DMS53 treated with DMSO at 0.1 percent for 48 hours (cell line): ENCODE measurements around the gene TEX54.
A peak's percentile ranks its signal among the peaks of the same experiment; 100 is the strongest.
"Not testable (repeated sequence)": the region's sequence is repeated elsewhere in the genome, so short reads cannot be mapped to it uniquely, and the experiment has no call there.

ENCODE experiments used
- DNase-seq: peaks from one replicate; lab custom pipeline; 2025; ENCODE audit not compliant: unreplicated experiment; lab: John Stamatoyannopoulos, UW

Gene TEX54

DNA sequence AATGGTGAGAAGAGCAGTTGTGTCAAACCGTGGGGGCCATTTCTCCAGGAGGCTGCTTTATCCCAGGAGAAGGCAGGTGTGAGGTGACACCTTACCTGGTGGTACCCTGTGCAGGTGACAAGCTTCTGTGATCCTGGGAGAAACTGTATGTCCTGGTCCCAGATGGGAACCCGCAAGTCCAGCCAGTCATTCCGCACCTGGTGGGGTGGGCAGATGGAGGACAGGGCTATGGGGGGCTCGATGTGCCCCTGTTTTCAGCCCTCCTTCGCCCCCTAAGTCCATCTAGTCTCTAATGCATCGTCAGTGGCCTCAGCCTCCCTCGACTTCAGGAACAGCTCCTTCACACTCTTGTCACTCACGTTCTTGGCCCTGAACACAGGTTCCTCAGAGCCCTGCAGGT, 2.7 kb upstream of the TEX54 start:
- DNase-seq: no peak

DNA sequence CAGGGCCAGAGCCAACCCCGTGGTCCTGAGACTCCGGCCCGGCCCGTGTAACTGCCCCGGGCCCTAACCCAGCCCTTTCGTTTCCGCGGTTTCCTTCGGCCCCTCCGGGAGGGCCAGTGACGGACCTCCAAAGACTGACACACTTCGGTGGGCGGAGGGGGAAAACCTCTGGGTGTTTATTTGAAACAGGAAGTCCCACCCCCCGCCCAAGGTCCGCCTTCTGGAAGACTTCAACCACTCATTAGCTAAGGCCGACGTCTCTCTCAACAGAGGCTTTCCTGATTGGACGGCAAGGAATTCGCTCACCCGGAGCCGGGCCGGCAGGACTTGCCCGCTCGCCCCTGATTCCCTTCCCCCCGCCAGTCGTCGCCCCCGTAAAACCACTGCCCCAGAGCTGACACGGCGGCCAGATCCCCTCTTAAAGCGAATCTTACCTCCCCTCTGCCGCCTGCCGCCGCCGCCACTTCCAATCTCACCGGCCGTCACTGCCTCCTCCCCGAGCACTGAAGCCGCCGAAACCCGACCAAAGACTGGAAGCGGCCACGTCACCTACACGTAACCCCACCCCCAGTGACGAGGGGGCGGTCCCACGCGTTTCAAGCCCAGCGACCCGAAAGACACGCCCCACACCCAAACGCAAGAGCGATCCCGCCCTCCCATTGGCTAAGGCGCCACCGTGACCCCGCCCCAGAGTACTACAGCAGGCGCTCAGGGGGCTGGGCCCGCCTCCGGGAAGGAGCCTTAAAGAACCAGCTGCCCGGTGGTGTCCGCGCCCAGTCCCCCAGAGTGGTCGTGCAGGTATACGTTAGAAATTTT, 913 bp downstream of the TEX54 start, which contains the start of gene STX5:
STX5 (minus strand) TSS at position 532 of the 816 bp plus-strand sequence. CDS start 808 bp downstream, outside the sequence.
- peak; percentile 94 for DNase-seq

DNA sequence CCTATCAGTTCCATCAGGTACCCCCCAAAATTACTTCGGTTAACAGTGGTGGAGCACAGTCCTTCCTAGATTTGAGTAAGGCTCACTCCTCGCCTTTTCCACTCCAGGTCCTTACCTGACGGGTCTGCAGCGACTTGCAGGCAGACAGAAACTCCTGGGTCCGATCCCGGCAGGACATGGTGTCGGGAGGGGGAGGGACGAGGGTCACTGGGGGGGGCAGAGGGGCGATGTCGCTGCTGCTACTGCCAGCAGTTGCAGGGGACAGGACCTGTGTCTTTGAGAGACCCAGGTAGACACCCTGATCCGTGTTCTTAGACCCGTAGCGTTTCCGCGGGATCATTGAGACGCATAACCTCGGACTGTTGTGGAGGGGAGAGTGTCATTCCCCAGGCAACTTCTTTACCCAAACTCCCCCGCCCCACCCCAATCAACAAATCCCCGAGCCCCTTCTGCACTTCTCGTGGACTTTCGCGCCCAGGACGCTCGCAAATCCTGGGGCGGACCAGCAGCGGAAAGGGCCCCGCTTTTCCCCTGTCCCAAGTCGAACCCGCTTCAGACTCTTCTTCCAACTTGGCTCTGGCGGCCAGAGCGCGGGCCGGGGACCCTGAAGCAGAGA, 1.6 kb downstream of the TEX54 start:
- no peak for DNase-seq

DNA sequence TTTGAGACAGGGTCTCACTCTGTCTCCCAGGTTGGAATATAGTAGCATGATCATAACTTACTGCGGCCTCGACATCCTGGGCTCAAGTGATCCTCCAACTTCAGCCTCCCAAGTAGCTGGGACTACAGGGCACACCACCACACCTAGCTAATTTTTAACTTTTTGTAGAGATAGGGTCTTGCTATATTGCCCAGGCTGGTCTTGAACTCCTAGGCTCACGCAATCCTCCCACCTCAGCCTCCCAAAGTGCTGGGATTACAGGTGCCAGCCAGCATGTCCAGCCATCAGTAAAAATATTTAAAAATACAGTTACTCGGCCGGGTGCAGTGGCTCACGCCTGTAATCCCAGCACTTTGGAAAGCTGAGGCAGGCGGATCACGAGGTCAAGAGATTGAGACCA, 4.5 kb downstream of the TEX54 start:
- not testable (repeated sequence) for DNase-seq

DNA sequence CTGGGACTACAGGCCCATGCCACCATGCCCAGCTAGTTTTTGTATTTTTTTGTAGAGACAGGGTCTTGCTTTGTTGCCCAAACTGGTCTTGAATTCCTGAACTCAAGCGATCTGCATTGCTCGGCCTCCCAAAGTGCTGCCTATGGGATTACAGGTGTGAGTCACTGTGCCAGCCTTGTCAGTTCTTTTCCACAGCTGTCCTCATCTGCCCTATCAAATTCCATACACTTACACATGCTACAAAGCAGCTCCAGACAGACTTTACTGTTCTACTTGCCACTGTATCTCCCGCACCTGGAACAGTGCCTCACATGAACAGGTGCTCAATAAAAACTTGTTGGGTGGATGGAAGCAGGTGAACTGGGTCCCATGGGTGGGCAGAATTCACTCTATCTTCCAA, 9.0 kb downstream of the TEX54 start:
- no peak for DNase-seq

DNA sequence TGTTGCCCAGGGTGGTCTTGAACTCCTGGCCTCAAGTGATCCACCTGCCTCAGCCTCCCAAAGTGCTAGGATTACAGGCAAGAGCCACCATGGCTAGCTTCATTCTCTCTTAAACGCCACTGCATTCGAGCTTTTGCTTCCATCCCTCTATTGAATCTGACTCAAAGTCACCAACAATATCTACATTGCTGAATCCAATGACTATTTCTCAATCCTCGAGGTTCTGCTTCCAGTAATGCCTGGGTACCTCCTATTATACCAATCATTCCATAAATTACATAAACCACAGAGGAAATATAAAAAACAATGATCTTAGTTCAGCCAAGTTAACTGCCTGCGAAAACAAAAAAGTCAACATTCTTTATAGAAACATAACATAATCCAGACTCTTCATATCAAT, 15.5 kb downstream of the TEX54 start:
- no peak for DNase-seq

DNA sequence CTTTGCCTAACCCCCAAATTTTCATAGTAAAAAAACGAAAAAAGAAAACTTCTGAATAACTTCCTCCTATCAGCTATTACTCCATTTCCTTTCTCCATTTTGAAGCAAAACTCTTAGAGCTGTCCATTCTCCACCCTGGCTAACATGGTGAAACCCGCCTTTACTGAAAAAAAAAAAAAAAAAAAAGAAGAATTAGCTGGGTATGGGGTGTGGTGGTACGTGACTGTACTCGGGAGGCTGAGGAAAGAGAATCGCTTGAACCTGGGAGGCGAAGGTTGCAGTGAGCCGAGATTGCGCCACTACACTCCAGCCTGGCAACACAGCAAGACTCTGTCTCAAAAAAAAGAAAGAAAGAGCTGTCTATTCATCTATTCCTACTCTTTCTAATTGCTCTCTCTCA, 16.1 kb downstream of the TEX54 start:
- no peak for DNase-seq

DNA sequence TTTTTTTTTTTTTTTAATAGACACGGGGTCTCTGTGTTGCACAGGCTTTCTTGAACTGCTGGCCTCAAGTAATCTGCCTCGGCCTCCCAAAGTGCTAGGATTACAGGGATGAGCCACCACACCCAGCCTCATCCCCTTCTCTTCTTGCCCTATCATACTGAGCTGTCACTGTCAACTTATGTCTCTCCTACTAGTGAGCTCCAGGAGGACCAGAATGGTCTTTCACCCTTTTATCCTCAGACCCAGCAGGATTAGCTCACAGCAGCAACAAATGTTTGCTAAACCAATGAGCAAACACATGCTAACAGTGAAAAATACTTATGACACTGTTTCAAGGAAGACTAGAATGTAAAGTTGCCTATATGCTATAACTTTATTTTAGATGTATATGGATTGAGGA, 21.0 kb downstream of the TEX54 start:
- DNase-seq: no peak

DNA sequence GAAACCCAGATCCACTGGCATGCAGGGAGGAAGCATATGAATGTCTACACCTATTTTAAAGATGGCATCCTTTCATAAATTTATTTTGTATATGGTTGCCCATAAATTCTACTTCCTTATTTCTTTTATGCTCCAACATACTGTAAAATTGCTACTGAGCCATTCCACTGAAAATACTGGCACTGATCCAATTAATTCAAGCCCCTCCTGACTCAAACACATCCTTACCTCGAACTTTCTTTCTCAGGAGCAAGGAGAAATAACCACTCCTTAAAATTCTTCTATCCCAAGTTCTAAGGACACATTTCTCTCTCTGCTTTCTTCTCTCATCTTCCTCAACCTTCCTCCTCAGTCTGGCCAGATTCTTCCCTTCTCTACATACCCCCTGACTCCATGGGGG, 21.9 kb downstream of the TEX54 start:
- DNase-seq: no peak

DNA sequence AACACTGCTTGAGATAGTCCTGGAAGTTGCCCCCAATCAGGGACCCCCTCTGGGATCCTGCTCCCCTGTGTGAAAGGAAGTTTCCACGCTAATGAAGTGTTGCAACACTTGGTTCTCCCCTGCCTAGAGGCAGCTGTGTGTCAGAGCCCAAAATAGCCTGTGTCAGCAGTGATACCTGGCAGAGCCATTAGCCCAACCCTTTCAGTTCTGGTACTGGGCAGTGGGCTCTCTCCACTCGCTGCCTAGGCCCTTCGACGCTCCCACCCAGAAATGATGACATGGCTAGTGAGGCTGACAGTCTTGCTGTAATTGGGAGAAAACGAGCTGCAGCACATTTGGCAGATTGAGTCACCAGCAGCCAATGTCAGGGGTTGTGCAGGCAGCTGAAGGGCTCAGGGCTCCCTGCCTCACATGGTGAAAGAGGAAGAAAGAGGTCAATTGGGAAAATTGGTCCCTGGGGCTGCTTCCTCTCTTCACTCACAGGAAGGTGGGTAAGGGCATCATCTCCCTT, 26.0 kb downstream of the TEX54 start:
- no peak for DNase-seq

DNA sequence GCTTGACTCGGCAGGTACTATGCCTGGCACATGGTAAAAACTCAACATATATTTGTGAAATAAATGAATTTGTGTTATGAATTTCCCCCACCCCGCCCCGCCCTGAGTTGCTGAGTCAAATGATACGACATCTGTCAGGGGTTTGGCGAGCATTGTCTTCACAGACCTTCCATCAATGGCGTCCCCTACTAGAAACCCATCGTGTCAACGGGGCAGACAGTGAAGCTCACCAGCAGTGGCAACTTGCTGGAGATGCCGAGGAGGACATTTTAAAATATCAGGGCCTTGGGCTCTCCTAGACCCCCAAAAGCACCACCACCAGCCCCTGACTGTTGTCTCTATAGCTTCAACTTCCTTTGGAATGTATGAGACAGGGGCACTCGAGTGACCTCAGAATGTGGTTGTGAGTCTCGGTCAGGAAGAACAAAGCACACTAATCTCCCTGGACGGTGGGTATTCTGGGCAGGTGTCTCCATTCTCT, 26.6 kb downstream of the TEX54 start:
- DNase-seq: no peak

DNA sequence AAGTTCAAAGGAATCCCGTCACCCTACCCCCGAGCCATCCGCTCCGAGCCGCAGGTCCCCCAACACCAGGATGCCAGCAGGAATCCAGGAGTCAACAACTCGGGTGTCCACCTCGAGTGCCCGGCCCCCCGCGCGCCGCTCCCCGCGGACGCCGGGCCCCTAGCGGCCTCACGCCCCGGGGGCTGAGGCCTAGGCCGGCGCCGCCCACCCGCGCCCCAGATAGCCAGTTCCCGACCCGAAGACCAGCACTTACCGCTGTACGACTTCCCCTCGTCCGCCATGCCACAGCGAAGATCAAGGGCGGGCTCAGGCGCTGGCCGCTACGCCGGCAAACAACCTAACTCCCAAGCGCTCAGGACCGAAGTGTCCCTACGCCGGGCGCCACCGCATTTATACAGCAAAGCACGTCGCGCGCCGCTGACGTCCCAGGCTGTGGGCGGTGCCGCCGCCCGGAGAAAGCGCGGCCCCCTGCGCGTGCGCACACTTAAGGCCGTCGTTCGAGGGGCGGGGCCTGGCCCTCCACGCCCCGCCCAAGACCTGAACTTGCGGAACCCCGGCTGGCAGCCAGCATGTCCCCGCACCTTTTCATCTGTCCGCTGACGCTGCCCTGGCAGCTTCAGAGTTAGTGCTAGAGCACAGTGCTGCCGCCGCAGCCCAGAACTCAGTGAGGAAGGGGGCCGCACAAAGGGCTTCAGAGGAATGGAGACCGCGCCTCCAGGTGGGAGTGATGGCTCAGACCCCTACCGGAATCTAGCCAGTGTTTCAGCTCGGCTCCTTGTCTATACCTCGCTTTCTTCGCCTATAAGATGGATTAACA, 27.4 kb downstream of the TEX54 start, which contains the start of gene NXF1:
NXF1 (minus strand) TSS at position 365 of the 817 bp plus-strand sequence; CDS start at position 281, 84 bp downstream.
- peak; percentile 94 for DNase-seq

DNA sequence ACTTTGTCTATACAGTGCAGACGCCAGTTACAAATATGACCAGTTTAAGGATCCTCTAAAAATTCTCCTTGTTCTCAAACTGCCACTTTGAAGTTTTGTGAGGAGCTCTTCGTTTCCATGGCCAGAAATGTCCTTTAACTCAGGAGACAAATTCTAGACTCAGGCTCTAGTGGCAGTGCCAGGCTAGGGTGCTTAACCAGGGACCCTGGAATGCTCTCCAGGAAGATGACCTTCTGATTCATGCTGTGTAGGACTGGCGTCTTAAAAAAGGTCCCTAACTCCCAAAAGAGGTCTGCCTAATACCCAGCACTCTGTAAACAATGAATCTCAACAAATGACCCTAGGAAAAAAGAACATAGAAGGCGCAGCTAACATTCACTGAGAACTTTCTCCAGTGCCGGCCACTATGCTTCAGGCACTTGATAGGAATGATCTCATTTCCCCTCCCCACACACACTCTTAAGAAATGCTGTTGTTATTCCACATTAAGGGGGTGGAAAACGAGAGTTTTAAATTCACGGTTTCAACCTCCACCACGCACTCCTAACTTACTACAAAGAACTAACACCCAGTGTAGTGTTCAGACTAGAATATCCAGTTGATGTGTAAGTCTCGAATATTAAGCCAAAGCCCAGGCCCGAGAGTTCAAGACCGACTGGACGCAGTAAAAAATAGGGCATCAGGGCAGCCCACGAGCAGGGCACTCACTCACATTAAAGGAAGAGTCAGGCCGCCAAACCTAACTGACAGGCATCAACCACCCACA, 28.1 kb downstream of the TEX54 start:
- DNase-seq: peak; percentile 29

DNA sequence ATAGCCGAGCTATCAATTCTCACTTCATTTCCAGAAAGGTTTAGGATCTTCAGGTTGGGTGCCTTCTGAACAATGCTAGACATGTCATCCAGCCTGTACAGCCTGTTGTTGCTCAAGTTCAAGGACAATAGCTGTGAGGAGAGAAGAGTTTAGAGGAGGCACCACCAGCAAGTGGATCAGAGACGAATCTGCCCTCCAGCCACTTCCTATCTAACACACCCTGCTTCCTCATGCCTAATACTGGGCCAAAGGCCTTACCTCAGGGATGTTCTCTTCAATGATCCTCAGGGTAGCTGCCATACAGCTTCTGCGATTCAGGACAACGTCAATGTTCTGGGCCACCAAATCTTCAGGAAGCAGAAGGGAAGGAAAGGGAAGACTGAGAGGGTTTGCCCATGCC, 31.6 kb downstream of the TEX54 start:
- DNase-seq: no peak

DNA sequence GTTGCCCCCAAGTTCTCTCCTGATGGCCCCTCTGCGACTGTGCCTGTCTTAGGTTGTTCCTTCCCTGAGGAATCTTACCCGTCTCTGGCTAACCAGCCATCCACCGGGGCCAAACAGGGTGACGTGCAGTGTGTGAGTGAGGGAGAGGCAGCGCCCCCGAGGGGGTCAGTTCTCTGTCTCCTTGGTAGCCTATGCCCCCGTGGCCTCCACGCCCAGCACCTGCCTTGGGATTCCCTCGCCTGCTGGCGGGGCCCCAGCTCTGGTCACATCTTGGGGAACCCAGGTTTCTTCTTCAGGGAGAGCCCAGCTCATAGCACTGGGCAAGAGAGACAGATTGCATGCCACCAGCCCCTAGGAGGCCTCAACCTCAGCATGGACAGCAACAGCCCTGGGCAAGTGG, 33.2 kb downstream of the TEX54 start:
- no peak for DNase-seq

DNA sequence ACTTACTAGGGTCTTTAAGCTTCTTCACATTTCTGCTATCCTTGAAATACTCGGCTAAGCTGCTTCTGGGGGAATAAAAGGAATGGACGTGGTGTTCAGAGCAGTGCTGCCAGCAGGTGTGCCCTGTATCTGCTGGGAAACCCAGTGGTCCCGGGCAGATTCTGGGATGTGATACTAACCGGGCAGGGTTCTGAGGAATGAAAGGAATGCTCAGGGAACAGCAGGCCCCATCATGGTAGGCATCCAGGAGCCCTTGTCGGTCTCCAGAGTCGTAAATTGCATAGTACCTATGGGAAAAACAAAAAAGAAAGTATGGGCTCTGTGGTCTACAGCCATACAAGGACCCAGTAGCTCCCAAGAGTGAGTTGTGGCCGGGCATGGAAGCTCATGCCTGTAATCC, 36.4 kb downstream of the TEX54 start:
- no peak for DNase-seq

DNA sequence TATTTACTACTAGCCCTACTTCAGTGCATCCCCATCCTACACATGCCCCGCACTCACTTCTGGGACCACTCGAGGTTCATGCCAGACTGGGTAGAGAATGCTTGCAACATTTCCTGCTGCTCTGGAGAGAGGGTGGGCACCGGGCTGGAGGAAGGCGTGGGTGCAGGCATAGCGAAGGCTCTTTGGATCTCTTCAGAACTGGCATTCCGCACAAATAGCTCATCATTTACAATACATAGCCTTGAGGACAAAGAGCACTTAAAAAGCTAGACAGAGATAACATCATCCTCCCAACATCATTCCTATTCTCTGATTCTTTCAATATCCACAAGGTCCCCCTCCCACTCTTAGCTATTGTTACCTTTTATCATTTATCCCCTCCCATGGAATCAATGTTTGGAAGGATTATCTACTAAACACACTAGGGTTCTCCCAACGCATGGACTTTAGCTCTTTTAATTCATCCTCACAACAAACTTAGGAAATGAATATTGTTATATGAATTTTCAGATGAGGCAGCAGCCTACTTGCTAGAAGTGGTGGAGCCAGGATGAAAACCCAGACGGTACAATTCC, 38.4 kb downstream of the TEX54 start:
- DNase-seq: no peak

DNA sequence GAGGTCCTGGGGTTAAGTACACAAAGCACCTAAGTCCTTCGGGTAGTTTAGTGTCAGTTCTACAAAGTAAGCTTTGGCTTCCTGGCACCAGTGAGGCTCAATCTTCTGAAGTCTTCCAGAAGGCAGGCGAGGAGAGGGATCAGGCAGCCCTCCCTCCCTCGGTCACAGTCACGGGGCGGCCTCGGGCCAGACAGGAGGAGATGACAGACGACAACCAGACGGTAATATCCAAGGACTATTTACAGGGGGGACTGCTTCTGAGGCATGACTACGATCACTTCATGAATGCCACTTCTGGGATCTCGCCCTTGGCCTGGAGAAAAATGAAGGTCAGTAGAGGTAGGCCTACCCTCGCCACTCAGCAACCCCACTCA, 40.5 kb downstream of the TEX54 start:
- no peak for DNase-seq

DNA sequence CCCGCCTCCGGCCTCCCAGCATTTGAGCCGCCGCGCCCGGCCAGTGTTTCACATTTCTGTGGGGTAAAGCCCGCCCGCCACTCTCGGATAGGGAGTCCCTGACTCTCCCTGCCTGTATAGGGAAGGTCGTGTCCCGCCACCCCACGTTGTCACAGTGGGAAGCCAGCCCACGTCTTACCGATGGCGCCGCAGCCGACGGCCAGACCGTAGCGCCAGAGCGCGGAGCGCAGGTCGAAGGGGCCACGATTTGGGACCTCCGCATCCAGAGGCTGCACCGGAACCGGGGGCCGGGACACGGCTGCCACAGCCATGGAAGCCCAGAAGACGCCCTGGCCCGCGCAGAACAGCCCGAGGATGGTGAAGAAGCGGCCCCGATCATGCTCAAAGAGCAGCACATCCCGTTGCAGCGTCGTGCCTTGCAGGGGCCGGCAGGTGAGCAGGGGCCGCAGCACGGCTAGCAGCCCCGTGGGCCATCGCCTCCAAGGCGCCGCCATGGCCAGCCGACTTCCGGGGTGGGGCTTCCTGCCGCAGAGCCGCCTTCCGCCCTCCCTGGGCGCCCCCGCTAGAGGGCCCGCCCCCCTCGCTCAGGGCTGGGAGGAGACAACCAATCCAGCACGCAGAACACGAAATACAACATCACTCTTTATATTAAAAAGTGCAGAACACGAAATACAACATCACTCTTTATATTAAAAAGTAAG, 41.0 kb downstream of the TEX54 start, which contains the start of gene TMEM223:
TMEM223 (minus strand) TSS at position 506 of the 701 bp plus-strand sequence; CDS start at position 494, 12 bp downstream.
- peak; percentile 39 for DNase-seq
